Thyroid gland (tissue), 4 donors: ENCODE measurements around the gene GPSM1.

Experiments
- CTCF ChIP-seq, 6 experiments: fragments of 200-600 bp in 3 of 6; fragments of 450-650 bp in 3 of 6; sonication (generic) in 3 of 6; IDR thresholded peaks; one replicate each; pipeline ENCODE4 v1.5.1; 2016 to 2019; ENCODE audit warnings: antibody characterized with exemption in 6 of 6, mild to moderate bottlenecking in 2 of 6, inconsistent platforms in 1 of 6, moderate library complexity in 1 of 6
- POLR2A ChIP-seq, 2 donors: fragments of 450-650 bp; IDR thresholded peaks; one replicate each; pipeline ENCODE4 v1.6.1; 2017; ENCODE audit warnings: antibody characterized with exemption in 2 of 2, mild to moderate bottlenecking in 2 of 2, moderate library complexity in 1 of 2

GRCh38 chr9:136316896-136317676 lies 10.3 kb upstream of the GPSM1 start:
- TF ChIP-seq CTCF (IDR thresholded peaks at IDR 0.05) (no peak), POLR2A (IDR thresholded peaks at IDR 0.05) (no peak)
